Muscle of leg (tissue), 11 donors: ENCODE data around the gene VDR. TPM values are rescaled to one million over a fixed set of nuclear protein-coding genes. Genes with fewer than 3 reads are reported as not detected.

Source experiments
- DNase-seq: peaks from one replicate; pipeline ENCODE4 v3.0.0; 2013
- H3K27ac ChIP-seq: one replicate; pipeline ENCODE4 v1.5.1; 2013; ENCODE audit warnings: mild to moderate bottlenecking, low read length, control low read depth
- H3K27me3 ChIP-seq: one replicate; pipeline ENCODE4 v1.6.1; 2013; ENCODE audit warnings: low read length; ENCODE audit not compliant: control insufficient read depth, insufficient read depth
- H3K36me3 ChIP-seq: one replicate; pipeline ENCODE4 v1.6.1; 2013; ENCODE audit warnings: low read length; ENCODE audit not compliant: control insufficient read depth, insufficient read depth
- H3K4me1 ChIP-seq: one replicate; pipeline ENCODE4 v1.6.1; 2013; ENCODE audit warnings: low read length; ENCODE audit not compliant: control insufficient read depth, insufficient read depth
- H3K4me3 ChIP-seq: one replicate; pipeline ENCODE4 v1.5.1; 2013; ENCODE audit warnings: low read length, control low read depth
- H3K9me3 ChIP-seq: replicated peaks from 2 replicates; pipeline ENCODE4 v1.6.1; 2013; ENCODE audit warnings: low read depth, low read length; ENCODE audit not compliant: control insufficient read depth
- whole genome bisulfite sequencing: methylation state at CpG from one replicate; pipeline ENCODE4 v1.1.5; 2013; ENCODE audit warnings: missing lambda C conversion rate; ENCODE audit not compliant: insufficient coverage; 5-methylcytosine and 5-hydroxymethylcytosine counted together
- polyA plus RNA-seq, 8 donors: library from polyadenylated mRNA; unstranded; fragments of 120-200 nt; gene quantifications; one replicate each; pipeline versions ENCODE4 v1.2.1 to v1.2.3, GENCODE V29; 2013; ENCODE audit warnings: inconsistent platforms in 1 of 8, low replicate concordance in 1 of 8; ENCODE audit not compliant: insufficient read length in 8 of 8, insufficient read depth in 1 of 8
- total RNA-seq: library from RNA; stranded (reverse); fragments of 120-200 nt; gene quantifications from one replicate; pipeline ENCODE4 v1.2.4, GENCODE V29; 2013

Gene VDR
- total and polyA plus RNA-seq, 9 donors, result 0.23 to 1.0 (median 0.45) TPM

DNA sequence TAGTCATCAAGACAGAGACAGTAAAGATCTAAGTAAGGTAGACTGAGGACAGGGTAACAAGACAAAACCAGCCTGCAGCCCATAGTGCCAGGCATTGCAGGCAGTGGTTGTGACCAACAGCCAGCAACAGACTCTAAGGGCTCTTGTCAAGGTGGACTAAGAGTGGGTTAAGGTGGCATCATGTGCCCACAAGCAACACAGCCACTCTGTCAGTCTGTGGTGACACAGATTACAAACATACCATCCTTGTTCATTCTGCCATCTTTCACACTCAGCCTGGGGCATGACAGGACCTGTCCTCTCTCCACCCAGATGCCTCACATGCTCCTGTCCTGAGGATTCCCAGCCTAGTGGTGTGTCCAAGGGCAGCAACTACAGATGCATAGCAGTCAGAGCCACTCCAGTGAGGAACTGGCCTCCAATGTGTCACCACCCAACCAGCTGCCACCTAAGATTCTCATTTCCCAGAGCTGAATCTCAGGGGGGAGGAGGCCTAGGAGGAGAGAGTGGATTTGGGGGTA is 28.3 kb downstream of the VDR start:
- Histone ChIP-seq H3K36me3 (no peaks in the 10 kb centered on the region), H3K4me1 (no peaks in the 10 kb centered on the region), H3K27ac (no peak overlapping the region), H3K27me3 (no peaks in the 10 kb centered on the region), H3K9me3 (no peaks in the 10 kb centered on the region), H3K4me3 (no peak overlapping the region)
- DNase-seq, result no peak

DNA sequence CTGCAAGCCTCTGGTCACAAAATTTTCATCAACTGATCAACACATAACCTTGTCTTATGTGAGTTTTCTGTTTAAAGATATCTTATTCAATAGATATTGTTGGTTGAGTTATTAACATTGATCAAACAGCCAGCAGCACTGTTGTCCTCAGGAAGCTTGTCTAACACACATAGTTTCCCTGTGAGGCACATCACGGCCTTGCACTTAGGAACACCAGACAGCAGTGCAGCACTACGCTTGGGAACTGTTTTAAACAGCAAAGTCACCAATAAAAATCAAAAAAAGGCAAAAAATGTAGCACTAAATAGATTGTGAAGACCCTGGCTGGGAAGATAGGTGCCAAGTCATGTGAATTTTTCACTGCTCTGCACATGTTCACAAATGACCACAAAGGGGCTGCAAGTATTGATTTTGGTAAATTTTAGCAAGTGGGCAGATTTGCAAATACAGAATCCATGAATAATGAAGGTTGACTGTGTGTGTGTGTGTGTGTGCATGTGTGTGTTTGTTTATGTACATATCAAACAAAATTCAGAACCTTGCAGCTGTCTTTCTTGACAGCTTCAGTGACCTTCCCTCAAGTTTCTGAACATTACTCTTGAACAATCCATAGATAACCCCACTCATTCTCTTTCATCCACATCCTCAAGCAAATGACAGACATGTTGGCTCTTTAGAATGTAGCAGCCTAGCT is 28.9 kb downstream of the VDR start:
- Histone ChIP-seq H3K36me3 (no peaks in the 10 kb centered on the region), H3K4me1 (peaks cover 2% of the 10 kb centered on the region), H3K27ac (no peak overlapping the region), H3K27me3 (no peaks in the 10 kb centered on the region), H3K4me3 (no peak overlapping the region), H3K9me3 (no peaks in the 10 kb centered on the region)
- DNase-seq, result no peak
- WGBS, result 57% methylated on average over 1 of the region's 2 CpGs

DNA sequence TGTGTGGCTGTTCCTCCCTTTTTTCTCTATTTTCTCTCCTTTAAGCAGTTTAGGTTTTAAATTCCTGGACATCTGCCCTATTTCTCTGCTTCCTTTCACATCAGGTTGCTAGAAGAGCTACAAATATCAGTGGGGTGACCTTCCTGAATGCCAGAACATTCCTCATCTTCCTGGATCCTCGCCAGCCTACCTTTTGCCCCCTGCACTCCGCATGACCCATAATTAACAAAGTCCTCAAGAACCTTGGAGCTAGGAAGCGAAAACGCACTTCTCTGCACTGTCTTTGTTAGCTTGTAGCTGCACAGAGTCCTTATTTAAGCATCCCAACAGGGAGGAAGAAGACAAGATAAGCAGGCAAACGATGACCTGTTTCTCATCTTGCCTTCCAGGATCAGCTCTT is 30.5 kb downstream of the VDR start:
- no peak for DNase-seq
- Histone ChIP-seq H3K36me3 (no peaks in the 10 kb centered on the region), H3K4me3 (no peak overlapping the region), H3K4me1 (peaks cover 14% of the 10 kb centered on the region), H3K9me3 (no peaks in the 10 kb centered on the region), H3K27me3 (no peaks in the 10 kb centered on the region), H3K27ac (no peak overlapping the region)
- WGBS, result 68% methylated on average over 4 of the region's 5 CpGs

DNA sequence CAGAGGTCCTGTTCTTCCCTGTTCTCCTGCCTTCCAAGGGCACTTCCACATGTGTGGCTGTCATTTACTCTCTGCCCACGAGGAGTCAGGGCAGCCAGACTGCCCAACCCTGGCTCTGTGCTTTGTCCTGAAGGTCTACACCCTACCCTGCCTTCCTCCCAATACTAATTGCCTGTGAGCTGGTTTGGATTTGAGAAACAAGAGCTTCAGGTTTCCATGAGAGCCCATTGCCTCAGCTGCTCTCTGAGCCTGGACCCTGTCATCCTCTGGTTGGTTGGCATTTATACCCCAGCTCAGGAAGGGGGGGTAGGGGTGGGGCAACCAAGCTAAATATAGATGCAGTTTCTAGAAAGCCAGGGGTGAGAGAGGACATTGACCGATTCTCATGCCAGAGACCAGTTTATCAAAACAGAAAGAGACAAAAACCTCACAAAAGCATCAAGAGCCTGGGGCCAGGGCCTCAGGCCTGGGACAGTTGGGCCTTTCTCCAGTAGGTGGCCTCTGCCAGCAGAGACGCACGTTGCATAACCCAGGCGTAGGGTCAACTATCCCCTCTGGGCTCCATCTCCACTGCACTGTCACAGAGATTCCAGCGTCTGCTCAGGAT is 34.5 kb downstream of the VDR start:
- Histone ChIP-seq H3K27ac (peak overlapping the region; percentile 76), H3K9me3 (no peaks in the 10 kb centered on the region), H3K27me3 (no peaks in the 10 kb centered on the region), H3K36me3 (no peaks in the 10 kb centered on the region), H3K4me3 (no peak overlapping the region), H3K4me1 (peaks cover 28% of the 10 kb centered on the region)
- peak; percentile 72 for DNase-seq
- 60% methylated on average over 2 of the region's 6 CpGs for WGBS

DNA sequence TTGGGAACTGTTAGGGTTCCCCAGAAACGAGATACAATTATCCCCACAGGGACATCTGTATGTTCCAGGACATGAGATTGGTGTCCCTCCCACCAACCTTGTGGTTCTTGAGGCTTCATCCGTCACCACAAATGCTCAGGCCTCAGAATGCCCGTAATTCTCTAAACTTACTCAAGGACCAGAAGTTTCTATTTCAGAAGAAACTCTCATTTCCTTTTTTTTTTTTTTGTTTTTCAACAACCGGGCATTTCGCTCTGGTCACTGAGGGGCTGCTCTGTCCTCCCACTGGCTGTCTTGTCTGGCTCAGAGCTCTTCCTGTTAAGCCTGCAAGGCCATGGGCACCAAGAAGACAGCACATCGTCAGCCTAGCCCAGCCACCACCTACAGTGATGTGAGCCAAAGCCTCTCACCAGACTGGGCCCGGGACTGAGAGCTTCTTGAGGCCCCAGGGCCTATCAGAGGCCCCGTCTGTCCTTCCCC is 36.2 kb downstream of the VDR start:
- Histone ChIP-seq H3K27ac (no peak overlapping the region), H3K36me3 (no peaks in the 10 kb centered on the region), H3K9me3 (no peaks in the 10 kb centered on the region), H3K4me3 (no peak overlapping the region), H3K27me3 (no peaks in the 10 kb centered on the region), H3K4me1 (peaks cover 28% of the 10 kb centered on the region)
- 75% methylated on average over 7 of the region's 8 CpGs for WGBS
- no peak for DNase-seq

DNA sequence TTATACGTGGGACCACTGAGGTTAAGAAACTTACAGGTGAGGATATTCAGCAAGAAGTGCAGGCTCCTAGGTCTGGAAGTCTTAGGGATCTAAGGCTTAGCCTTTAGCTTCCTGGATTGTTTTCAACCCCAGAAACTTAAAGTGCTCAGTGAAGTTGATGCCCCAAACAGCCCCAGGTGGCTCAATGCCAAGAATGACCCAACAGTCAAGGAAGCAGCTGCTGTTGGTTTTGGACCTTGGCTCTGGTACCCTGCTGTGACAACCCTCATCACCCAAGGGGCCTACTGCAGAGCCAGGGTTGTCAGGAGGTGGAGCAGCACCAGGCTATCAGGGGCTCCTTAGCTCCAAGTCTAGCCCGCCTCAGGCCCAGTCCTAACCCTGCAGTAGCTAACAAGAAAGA is 36.8 kb downstream of the VDR start:
- no peak overlapping the region for H3K4me3 ChIP-seq
- H3K4me1 ChIP-seq, result peaks cover 28% of the 10 kb centered on the region
- H3K27me3 ChIP-seq, result no peaks in the 10 kb centered on the region
- WGBS, result 100% methylated on average over 1 of the region's 2 CpGs
- DNase-seq, result no peak
- H3K27ac ChIP-seq, result no peak overlapping the region
- H3K36me3 ChIP-seq, result no peaks in the 10 kb centered on the region
- no peaks in the 10 kb centered on the region for H3K9me3 ChIP-seq

DNA sequence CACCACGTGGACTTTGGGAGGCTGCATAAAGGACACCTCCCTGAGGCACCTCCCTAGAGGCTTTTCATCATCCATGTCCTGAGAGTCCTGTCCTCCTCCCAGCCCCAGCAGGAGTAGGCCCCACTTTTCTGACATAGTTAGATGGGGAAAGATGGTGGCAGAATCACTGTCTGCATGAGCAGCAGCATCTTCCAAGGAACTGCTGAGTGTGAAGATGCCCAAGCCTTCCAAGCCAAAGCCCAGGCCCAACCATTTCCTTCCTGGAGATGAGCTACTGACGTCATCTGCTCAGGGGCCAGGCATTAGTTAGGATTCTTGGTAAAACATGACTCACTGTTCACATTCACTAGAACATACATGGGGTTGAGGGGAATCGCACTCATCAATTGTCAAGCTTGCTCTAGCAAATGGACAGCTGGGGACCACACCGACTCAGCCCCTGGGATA is 37.3 kb downstream of the VDR start:
- no peak overlapping the region for H3K27ac ChIP-seq
- 86% methylated on average over 1 of the region's 4 CpGs for WGBS
- H3K27me3 ChIP-seq, result no peaks in the 10 kb centered on the region
- H3K9me3 ChIP-seq, result no peaks in the 10 kb centered on the region
- no peak overlapping the region for H3K4me3 ChIP-seq
- no peaks in the 10 kb centered on the region for H3K36me3 ChIP-seq
- DNase-seq, result no peak
- H3K4me1 ChIP-seq, result peaks cover 28% of the 10 kb centered on the region

DNA sequence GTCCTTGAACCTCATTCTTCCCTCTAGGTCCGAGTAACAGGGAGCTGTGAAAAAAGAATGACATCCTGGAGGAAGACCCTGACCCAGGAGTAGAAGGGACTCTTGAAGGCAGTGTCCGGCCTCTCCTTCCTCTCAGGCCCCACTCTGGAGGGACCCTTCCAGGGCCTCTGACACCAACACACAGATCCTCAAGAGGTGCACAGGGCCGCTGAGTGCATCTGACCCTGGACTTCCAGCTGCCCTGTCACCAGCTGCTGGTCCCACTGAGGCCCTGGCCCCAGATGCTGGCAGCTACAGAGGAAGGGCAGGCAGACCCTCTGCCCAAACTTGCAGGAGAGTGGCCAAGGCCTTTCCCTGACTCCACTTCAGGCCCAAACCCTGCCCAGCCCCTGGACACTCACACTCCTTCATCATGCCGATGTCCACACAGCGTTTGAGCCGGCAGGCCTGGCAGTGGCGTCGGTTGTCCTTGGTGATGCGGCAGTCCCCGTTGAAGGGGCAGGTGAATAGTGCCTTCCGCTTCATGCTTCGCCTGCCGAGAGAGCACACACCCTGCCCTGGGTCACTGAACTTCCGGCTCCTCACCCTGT is 40.1 kb downstream of the VDR start:
- Histone ChIP-seq H3K27me3 (no peaks in the 10 kb centered on the region), H3K4me3 (no peak overlapping the region), H3K4me1 (peaks cover 18% of the 10 kb centered on the region), H3K27ac (no peak overlapping the region), H3K9me3 (no peaks in the 10 kb centered on the region), H3K36me3 (no peaks in the 10 kb centered on the region)
- DNase-seq, result no peak
- 89% methylated on average over 13 of the region's 14 CpGs for WGBS

DNA sequence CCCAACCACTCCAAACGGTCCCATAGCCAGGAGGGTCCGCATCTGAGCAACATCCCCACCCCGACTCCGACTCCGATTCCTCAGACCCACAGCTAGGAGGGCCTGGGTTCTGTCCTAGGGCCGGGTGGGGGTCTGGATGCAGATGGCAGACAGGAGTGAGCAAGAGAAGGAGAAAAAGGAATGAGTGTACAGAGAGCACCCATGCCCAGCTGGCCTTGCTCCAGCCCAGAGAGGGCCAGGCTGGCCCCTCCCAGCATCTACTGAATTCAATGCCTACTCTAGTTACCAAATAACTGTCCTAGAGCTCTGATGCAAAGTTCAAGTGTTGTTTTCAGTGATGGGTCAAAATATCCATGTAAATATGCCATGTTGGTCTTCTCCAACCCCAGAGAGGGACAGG is 40.8 kb downstream of the VDR start:
- Histone ChIP-seq H3K27ac (no peak overlapping the region), H3K9me3 (no peaks in the 10 kb centered on the region), H3K4me3 (no peak overlapping the region), H3K4me1 (peaks cover 15% of the 10 kb centered on the region), H3K36me3 (no peaks in the 10 kb centered on the region), H3K27me3 (no peaks in the 10 kb centered on the region)
- DNase-seq, result no peak
- 87% methylated on average over 6 of the region's 6 CpGs for WGBS

DNA sequence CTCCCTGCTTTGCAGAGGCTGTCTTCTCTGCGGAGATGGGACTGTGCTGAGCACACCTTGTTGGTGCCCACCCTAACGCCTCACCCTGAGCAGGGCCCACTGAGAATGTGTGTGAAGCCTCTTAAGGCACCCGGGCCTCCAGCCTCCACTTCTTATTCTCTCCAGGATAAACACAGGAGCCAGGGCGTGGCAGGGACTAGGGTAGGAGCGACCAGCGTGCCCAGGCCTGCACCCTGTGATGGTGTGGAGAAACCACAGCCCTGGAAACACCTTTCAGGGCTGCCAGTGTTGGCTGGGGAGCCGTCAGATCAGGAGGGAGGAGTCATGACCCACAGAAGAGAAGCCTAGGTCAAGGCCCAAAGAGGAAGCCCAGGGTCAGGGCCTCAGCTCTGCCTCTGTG is 41.3 kb downstream of the VDR start:
- DNase-seq, result no peak
- Histone ChIP-seq H3K9me3 (no peaks in the 10 kb centered on the region), H3K27me3 (no peaks in the 10 kb centered on the region), H3K4me3 (no peak overlapping the region), H3K36me3 (no peaks in the 10 kb centered on the region), H3K4me1 (peaks cover 11% of the 10 kb centered on the region), H3K27ac (no peak overlapping the region)
- 81% methylated on average over 4 of the region's 7 CpGs for WGBS
